NCI-H2196 treated with DMSO at 0.1 percent for 48 hours (cell line): ENCODE data around the gene TNP2.
A peak's percentile ranks its signal among the peaks of the same experiment; 100 is the strongest.

Source experiments
- DNase-seq: peaks from one replicate; lab custom pipeline; 2025; ENCODE audit not compliant: unreplicated experiment; lab: John Stamatoyannopoulos, UW

Gene TNP2

GRCh38 chr16:11245222-11245737 is 23.8 kb downstream of the TNP2 start:
- DNase-seq, result no peak

DNA sequence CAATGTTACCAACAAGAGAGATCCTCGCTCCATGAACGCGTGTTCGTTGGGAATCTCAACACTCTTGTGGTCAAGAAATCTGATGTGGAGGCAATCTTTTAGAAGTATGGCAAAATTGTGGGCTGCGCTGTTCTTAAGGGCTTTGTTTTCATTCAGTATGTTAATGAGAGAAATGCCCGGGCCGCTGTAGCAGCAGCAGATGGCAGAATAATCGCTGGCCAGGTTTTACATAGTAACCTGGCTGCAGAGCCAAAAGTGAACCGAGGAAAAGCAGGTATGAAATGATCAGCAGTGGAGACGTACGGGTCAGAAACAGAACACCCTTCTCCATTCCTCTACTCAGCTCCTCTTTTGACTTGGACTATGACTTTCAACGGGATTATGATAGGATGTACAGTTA is 26.5 kb downstream of the TNP2 start:
- no peak for DNase-seq

- DNase-seq, result no peak
Observed at GRCh38 chr16:11241480-11242204, 27.5 kb downstream of the TNP2 start.

DNA sequence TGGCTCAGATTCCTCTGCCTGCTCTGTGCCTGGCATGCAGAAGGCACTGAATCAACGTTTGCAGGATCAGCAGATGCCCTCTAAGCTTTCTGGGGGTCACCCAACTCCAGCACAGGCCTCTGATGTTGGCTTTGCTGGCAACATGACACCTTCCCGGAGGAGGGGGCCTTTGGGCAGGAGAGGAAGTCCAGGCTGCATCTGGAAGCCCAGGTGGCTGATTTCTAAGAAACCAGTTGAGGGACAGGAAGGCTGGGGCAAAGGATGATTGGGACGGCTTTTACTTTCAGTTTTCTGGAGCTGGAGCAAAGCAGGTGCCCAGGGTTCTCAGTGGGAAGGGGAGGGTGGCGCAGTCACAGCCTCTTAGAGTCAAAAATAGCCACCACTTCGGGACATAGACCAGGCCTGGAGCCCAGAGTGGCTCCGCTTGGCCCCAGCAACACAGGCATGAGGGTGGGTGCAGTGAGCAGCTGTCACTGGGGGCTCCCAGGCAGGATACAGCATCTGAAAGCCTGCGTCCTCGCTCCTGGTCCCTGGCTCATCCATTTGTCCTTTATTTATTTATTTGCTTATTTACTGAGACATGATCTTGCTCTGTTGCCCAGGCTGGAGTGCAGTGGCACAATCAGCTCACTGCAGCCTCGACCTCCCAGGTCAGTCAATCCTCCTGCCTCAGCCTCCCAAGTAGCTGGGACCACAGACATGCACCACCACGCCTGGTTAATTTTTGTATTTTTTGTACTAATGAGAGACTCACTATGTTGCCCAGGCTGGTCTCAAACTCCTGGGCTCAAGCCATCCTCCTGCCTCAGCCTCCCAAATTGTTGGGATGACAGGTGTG is 28.3 kb downstream of the TNP2 start:
- DNase-seq, result peak; percentile 41

DNA sequence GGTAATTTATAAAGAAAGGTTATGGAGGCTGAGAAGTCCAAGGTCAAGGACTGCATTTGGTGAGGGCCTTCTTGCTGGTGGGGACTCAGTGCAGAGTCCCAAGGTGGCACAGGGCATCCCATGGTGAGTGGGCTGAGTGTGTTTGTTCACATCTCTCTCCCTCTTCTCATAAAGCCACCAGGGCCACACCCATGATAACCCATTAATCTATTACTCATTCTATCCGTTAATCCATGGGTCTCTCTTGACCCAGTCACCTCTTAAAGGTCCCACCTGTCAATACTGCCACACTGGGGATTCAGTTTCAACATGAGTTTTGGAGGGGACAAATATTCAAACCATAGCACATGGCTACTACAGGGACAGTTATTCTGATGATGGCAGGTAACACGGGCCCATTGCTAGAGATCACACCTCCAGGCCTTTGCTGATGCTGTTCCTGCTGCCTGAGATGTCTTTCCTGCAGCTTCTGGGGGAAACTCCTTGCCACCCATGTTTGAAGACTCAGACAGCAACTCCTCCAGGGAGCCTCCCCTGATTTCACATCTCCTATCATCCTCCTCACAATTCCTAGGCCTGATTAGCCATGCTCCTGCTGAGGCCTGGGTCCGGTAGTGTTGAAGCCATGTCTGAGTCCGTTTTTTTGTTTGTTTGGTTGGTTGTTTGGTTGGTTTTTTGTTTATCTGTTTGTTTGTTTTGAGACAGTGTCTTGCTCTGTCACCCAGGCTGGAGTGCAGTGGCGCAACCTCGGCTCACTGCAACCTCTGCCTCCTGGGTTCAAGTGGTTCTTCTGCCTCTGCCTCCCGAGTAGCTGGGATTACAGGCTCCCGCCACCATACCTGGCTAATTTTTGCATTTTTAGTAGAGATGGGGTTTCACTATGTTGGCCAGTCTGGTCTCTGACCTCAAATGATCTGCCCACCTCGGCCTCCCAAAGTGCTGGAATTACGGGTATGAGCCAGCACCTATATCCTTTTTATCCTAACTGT is 29.2 kb downstream of the TNP2 start:
- DNase-seq, result no peak

- no peak for DNase-seq
Observed at GRCh38 chr16:11238272-11239202, 30.6 kb downstream of the TNP2 start.

- DNase-seq, result no peak
Observed at GRCh38 chr16:11236461-11237254, 32.5 kb downstream of the TNP2 start.

GRCh38 chr16:11235703-11235991 is 33.5 kb downstream of the TNP2 start:
- DNase-seq, result no peak

DNA sequence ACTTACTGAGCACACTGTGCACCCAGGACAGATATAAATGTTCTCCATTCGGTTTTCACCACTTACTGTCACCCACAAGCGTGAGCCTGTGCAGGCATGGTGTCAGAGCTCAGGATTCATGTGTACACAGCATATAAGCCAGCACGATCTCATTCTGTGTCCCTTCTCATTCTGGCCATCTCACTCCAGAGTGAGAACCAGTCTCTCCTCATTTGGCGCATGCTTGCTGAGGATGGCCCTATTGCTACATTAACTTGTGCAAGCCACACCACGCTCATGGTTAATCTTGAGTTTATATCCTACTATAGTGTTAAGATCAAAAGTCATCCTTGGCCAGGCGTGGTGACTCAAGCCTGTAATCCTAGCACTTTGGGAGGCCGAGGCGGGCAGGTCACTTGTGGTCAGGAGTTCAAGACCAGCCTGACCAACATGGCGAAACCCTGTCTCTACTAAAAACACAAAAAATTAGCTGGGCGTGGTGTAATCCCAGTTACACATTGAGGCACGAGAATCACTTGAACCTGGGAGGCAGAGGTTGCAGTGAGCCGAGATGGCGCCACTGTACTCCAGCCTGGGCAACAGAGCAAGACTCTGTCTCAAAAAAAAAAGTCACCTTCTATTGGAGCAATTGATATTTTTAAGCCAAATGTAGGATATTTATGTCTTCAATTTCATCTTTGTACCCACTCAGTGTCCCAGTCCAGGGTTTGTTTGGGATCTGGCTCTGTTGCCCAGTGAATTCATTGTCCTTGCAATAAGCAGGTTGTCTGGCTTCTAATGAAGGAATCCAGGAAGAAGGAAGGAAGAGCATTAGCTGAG is 34.0 kb downstream of the TNP2 start:
- no peak for DNase-seq

DNA sequence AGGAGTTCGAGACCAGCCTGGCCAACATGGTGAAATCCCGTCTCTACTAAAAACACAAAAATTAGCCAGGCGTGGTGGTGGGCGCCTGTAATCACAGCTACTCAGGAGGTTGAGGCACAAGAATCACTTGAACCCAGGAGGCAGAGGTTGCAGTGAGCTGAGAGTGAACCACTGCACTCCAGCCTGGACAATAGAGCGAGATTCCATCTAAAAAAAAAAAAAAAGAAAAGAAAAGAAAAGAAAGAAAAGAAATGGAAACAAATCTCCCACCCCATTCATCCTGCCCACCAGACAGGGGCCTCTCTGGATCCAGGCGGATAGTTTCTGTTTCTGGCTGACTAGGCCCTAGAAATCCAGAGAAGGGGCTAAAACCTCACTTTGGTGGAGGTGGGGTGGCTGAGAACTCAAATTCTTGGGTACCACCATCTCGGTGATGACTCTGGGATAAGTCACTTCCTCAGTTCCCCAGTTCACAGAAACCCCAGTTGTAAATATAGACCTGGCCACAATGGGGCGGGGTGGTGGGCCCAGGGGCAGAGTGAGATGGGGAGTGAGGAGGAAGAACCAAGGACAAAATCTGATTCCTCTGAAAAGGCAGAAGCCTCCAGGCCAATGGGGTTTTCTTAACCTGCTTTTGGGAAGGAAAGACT is 35.3 kb downstream of the TNP2 start:
- DNase-seq, result no peak

DNA sequence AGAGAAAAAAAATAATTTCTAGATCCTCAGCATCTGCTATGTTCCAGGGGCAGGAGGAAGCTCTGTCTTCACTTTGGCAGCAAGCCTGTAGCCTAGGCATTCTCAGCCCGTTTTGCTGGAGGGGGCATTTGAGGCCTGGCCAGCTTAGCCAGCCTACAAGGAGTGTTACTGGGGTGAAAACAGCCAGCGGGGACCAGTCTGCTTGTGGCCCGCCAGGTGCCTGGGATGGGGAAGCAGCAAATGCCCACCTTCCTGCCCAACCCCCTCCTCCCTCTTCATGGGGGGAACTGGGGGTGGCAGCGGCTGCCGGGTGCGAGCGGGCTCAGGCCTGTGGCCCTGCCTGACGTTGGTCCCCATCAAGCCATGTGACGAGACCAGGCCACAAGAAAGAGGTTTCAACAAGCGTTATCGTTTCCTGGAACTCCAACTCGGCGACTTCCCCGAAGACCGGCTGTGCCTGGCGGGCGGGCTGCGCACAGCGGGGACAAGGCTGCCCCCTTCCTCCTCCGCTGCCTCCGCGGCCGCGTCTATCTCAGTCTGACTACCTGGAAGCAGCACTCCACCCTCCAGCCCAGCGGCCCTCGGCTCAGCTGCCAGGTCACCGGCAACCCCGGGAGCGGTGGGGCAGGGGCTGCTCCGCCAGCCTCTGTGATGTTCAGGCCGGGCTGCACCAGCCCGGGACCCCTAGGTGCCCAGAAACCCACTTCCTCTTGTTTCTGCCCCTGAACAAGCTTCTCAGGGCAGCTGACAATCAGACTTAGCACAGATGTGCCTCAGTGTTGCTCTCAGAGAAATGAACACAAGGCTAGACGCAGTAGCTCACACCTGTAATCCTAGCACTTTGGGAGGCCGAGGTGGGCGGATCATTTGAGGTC is 36.0 kb downstream of the TNP2 start:
- no peak for DNase-seq

DNA sequence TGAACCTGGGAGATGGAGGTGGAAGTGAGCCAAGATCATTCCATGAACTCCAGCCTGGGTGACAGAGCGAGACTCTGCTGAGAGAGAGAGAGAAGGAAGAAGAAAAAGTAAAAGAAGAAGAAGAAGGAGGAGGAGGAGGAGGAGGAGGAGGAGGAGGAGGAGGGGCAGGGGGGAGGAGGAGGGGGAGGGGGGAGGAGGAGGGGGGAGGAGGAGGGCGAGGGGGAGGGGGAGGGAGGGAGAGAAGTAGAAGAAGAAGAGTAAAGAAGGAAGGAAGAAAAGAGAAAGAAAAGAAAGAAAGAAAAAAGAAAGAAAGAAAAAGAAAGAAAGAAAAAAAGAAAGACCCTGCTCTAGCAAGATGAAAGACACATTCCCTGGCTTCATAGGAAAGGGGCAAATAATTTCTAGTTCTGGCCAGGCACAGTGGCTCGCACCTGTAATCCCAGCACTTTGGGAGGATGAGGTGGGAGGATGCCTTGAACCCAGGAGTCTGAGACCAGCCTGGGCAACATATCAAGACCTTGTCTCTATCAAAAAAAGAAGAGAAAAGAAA is 36.7 kb downstream of the TNP2 start:
- DNase-seq, result no peak

DNA sequence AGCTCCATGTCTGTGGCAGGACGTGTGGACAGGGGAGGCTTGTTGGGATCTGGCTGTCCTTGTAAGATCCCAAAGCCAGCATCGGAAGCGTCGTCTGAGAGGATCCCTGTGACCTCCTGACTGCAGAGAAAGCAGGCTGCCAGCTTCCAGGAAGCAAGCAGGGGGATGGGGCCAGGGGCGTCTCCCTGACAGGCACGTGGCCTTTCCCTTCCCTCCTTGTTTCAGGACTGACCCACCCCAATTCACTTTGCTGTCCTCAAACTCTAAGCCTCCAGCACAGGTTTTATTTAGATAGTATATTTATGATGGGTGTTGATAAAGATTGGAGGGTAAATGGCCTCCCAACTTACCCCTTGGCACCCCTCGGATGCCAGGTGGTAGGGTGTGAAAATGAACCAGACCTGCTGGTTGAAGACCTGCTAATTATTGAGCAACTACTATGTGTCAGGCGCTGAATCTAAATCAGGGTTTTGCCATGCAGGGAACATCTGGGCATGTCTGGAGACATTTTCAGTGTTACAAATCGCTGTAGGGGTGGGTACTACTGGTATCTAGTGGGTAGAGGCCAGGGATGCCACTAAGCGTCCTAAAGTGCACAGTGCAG is 37.7 kb downstream of the TNP2 start:
- no peak for DNase-seq

GRCh38 chr16:11229906-11230305 is 39.2 kb downstream of the TNP2 start:
- DNase-seq, result peak; percentile 72

- no peak for DNase-seq
Observed at GRCh38 chr16:11229432-11229831, 39.7 kb downstream of the TNP2 start.
